H1 (cell line): ENCODE data around the gene PHTF1. TPM values are rescaled to one million over a fixed set of nuclear protein-coding genes. Genes with fewer than 3 reads are reported as not detected.
A peak's percentile ranks its signal among the peaks of the same experiment; 100 is the strongest.

Experiments used
- CTCF ChIA-PET: fragments of 300-600 bp; sonication (Branson Sonifier 250); formaldehyde crosslinking; loops from one replicate; lab custom pipeline; 2021; ENCODE audit not compliant: partially characterized antibody; lab: Charles Lee
- POLR2A ChIA-PET: fragments of 300-600 bp; sonication (Branson Sonifier 250); formaldehyde crosslinking; loops from one replicate; lab custom pipeline; 2021; ENCODE audit warnings: inconsistent platforms; ENCODE audit not compliant: partially characterized antibody; lab: Charles Lee
- DNase-seq, 2 experiments: peaks; one replicate each; pipeline versions ENCODE4 v3.0.0 to v3.0.0-alpha.2; 2010 to 2022; ENCODE audit warnings: low spot score in 2 of 2, low read depth in 1 of 2, mixed read lengths in 1 of 2
- FAIRE-seq: peaks from 2 replicates; lab custom pipeline; 2011; peaks lifted over from hg19 to GRCh38; lab: Jason Lieb, UNC
- H2AFZ ChIP-seq: 2 replicates; pipeline ENCODE4 v1.8.1; 2012; ENCODE audit warnings: low read length, inconsistent platforms
- H2AK5ac ChIP-seq: 2 replicates; pipeline ENCODE4 v1.6.1; 2013; ENCODE audit warnings: low read depth, low read length
- H2BK120ac ChIP-seq: replicated peaks from 2 replicates; pipeline ENCODE3; 2013; ENCODE audit warnings: low read depth, low read length, inconsistent platforms
- H2BK12ac ChIP-seq: 2 replicates; pipeline ENCODE4 v1.6.1; 2013; ENCODE audit warnings: low read depth, low read length
- H2BK15ac ChIP-seq: 2 replicates; pipeline ENCODE4 v1.6.1; 2013; ENCODE audit warnings: low read length
- H2BK20ac ChIP-seq: 2 replicates; pipeline ENCODE4 v1.6.1; 2013; ENCODE audit warnings: low read length
- H2BK5ac ChIP-seq: 2 replicates; pipeline ENCODE4 v1.6.1; 2013; ENCODE audit warnings: low read depth, low read length
- H3K14ac ChIP-seq: 2 replicates; pipeline ENCODE4 v1.6.1; 2013; ENCODE audit warnings: inconsistent platforms; ENCODE audit not compliant: insufficient read length
- H3K18ac ChIP-seq: 2 replicates; pipeline ENCODE4 v1.6.1; 2013; ENCODE audit warnings: low read length; ENCODE audit errors: extremely low read depth
- H3K23ac ChIP-seq: 2 replicates; pipeline ENCODE4 v1.6.1; 2013; ENCODE audit warnings: inconsistent platforms; ENCODE audit not compliant: insufficient read length
- H3K23me2 ChIP-seq: 2 replicates; pipeline ENCODE4 v1.6.1; 2013; ENCODE audit warnings: low read depth, low read length
- H3K27ac ChIP-seq: 2 replicates; pipeline ENCODE4 v1.6.1; 2011; ENCODE audit warnings: low read depth, low read length, inconsistent platforms
- H3K27me3 ChIP-seq, 4 experiments: replicated peaks in 1 of 4; 1 replicate in 1 of 4; 2 replicates in 3 of 4; pipeline versions ENCODE4 v1.6.1 to v1.8.1; 2011 to 2013; ENCODE audit warnings: low read length in 3 of 4, mild to moderate bottlenecking in 3 of 4, inconsistent platforms in 2 of 4, mixed read lengths in 2 of 4, moderate library complexity in 1 of 4; ENCODE audit not compliant: control insufficient read depth in 3 of 4, insufficient read depth in 3 of 4; ENCODE audit errors: extremely low read depth in 1 of 4
- H3K36me3 ChIP-seq, 4 experiments: 2 replicates each; pipeline versions ENCODE4 v1.6.1 to v1.8.1; 2011 to 2013; ENCODE audit warnings: mild to moderate bottlenecking in 4 of 4, low read length in 3 of 4, moderate library complexity in 2 of 4, control low read depth in 1 of 4, inconsistent platforms in 1 of 4; ENCODE audit not compliant: insufficient read depth in 4 of 4, control insufficient read depth in 2 of 4
- H3K4ac ChIP-seq: replicated peaks from 2 replicates; pipeline ENCODE3; 2013; ENCODE audit warnings: low read length, low read depth, mixed read lengths, inconsistent platforms; ENCODE audit not compliant: insufficient read length
- H3K4me1 ChIP-seq, 4 experiments: replicated peaks in 1 of 4; 1 replicate in 1 of 4; 2 replicates in 3 of 4; pipeline versions ENCODE4 v1.6.1 to v1.8.1; 2011 to 2013; ENCODE audit warnings: low read length in 3 of 4, inconsistent platforms in 2 of 4, mixed read lengths in 1 of 4; ENCODE audit not compliant: insufficient read depth in 4 of 4, control insufficient read depth in 3 of 4
- H3K4me2 ChIP-seq, 2 experiments: 2 replicates each; pipeline versions ENCODE4 v1.6.1 to v1.8.1; 2011 to 2013; ENCODE audit warnings: low read depth in 2 of 2, low read length in 2 of 2, control low read depth in 1 of 2, inconsistent platforms in 1 of 2, mild to moderate bottlenecking in 1 of 2; ENCODE audit not compliant: insufficient read depth in 1 of 2
- H3K4me3 ChIP-seq, 4 experiments: fragments of 200-600, 300-600 bp in 1 of 4; sonication (generic), shearing (Covaris generic), sonication (Bioruptor Twin) in 1 of 4; 2 replicates each; pipeline versions ENCODE4 v1.5.1 to v1.8.1; 2011 to 2016; ENCODE audit warnings: low read length in 4 of 4, low read depth in 3 of 4, control low read depth in 2 of 4, inconsistent platforms in 2 of 4, mild to moderate bottlenecking in 2 of 4, mixed read lengths in 1 of 4, moderate library complexity in 1 of 4; ENCODE audit not compliant: insufficient read depth in 2 of 4; ENCODE audit errors: extremely low read depth in 1 of 4
- H3K56ac ChIP-seq: replicated peaks from 2 replicates; pipeline ENCODE3; 2013; ENCODE audit warnings: low read depth, mild to moderate bottlenecking, mixed read lengths, low read length, inconsistent platforms; ENCODE audit not compliant: insufficient read length
- H3K79me1 ChIP-seq: 2 replicates; pipeline ENCODE4 v1.6.1; 2013; ENCODE audit warnings: low read depth, low read length, control low read depth
- H3K79me2 ChIP-seq, 2 experiments: 2 replicates each; pipeline versions ENCODE4 v1.6.1 to v1.8.1; 2012 to 2013; ENCODE audit warnings: low read length in 2 of 2, mild to moderate bottlenecking in 2 of 2, inconsistent platforms in 1 of 2; ENCODE audit not compliant: insufficient read depth in 2 of 2, control insufficient read depth in 1 of 2
- H3K9ac ChIP-seq, 4 experiments: replicated peaks in 1 of 4; 1 replicate in 1 of 4; 2 replicates in 3 of 4; pipeline versions ENCODE4 v1.6.1 to v1.8.1; 2011 to 2013; ENCODE audit warnings: low read depth in 3 of 4, low read length in 3 of 4, control low read depth in 2 of 4, mild to moderate bottlenecking in 2 of 4, moderate library complexity in 2 of 4, inconsistent platforms in 1 of 4; ENCODE audit errors: extremely low read depth in 1 of 4
- H3K9me3 ChIP-seq, 2 experiments: 2 replicates each; pipeline versions ENCODE4 v1.6.1 to v1.8.1; 2012 to 2013; ENCODE audit warnings: mild to moderate bottlenecking in 2 of 2, moderate library complexity in 2 of 2, control low read depth in 1 of 2, inconsistent platforms in 1 of 2, low read depth in 1 of 2, low read length in 1 of 2, mixed read lengths in 1 of 2; ENCODE audit not compliant: insufficient read depth in 2 of 2
- H4K20me1 ChIP-seq, 2 experiments: replicated peaks in 1 of 2; 2 replicates each; pipeline versions ENCODE3 to v1.8.1; 2011 to 2013; ENCODE audit warnings: inconsistent platforms in 2 of 2, low read length in 2 of 2, mild to moderate bottlenecking in 1 of 2; ENCODE audit not compliant: insufficient read depth in 2 of 2, control insufficient read depth in 1 of 2
- H4K5ac ChIP-seq: 2 replicates; pipeline ENCODE4 v1.6.1; 2013; ENCODE audit warnings: low read length, low read depth, mixed read lengths, inconsistent platforms; ENCODE audit not compliant: insufficient read length
- H4K8ac ChIP-seq: 2 replicates; pipeline ENCODE4 v1.8.0; 2013; ENCODE audit warnings: mild to moderate bottlenecking, moderate library complexity, low read length, inconsistent platforms; ENCODE audit not compliant: insufficient read depth; ENCODE audit errors: extremely low read depth
- H4K91ac ChIP-seq: replicated peaks from 2 replicates; pipeline ENCODE3; 2013; ENCODE audit warnings: low read length, mixed read lengths, inconsistent platforms; ENCODE audit not compliant: insufficient read length
- CTCF ChIP-seq, 3 experiments: IDR thresholded peaks; 1 replicate in 2 of 3; 2 replicates in 1 of 3; pipeline versions ENCODE4 v1.5.1 to v1.6.1; 2011; ENCODE audit warnings: low read length in 3 of 3, mild to moderate bottlenecking in 3 of 3, inconsistent platforms in 2 of 3, low read depth in 1 of 3, moderate library complexity in 1 of 3; ENCODE audit not compliant: insufficient read depth in 1 of 3; ENCODE audit errors: control extremely low read depth in 1 of 3
- POU5F1 ChIP-seq: IDR thresholded peaks from 2 replicates; pipeline ENCODE4 v1.6.1; 2011; ENCODE audit warnings: low read depth, mild to moderate bottlenecking, low read length, moderate library complexity
- WGBS, 2 experiments: shearing (Covaris generic) in 1 of 2; methylation state at CpG; one replicate each; pipeline versions ENCODE4 v1.1.6 to v1.1.7; 2013 to 2015; ENCODE audit warnings: low lambda C conversion rate in 2 of 2, mixed read lengths in 2 of 2, inconsistent platforms in 1 of 2, low coverage in 1 of 2, missing lambda C conversion rate in 1 of 2; ENCODE audit not compliant: insufficient replicate concordance in 2 of 2, insufficient coverage in 1 of 2, insufficient read length in 1 of 2; ENCODE audit errors: extremely low coverage in 1 of 2, missing lambda C conversion rate in 1 of 2; 5-methylcytosine and 5-hydroxymethylcytosine counted together
- polyA plus RNA-seq, 7 experiments: library from polyadenylated mRNA; depleted of rRNA in 3 of 7; stranded (reverse) in 5 of 7; unstranded in 2 of 7; fragments of >200 nt in 5 of 7; fragments of 200-250 nt in 2 of 7; gene quantifications; 1 replicate in 5 of 7; 2 replicates in 1 of 7; 4 replicates in 1 of 7; pipeline versions ENCODE4 v1.2.1 to v1.2.3, GENCODE V29; 2011 to 2013; ENCODE audit warnings: missing spikeins in 2 of 7, mixed read lengths in 2 of 7
- total RNA-seq: library from RNA; stranded (reverse); fragmentation: NEBNext Ultra II Directional; extraction: Animal tissue kit (Norgen Biotek cat#: 25700); gene quantifications from 2 replicates; pipeline ENCODE4 v1.2.1, GENCODE V29; 2021

Gene PHTF1
- total and polyA plus RNA-seq, 2 of the 8 experiments (the other 6 are each of a cell fraction or from before 2014, with no cell fraction given): 9.1 to 26.9 TPM

GRCh38 chr1:113768916-113769600 is 9.8 kb upstream of the PHTF1 start:
- no peak overlapping the region for H2BK120ac ChIP-seq
- no peak overlapping the region for H2BK15ac ChIP-seq
- no peak overlapping the region for H3K27ac ChIP-seq
- no peaks in the 10 kb centered on the region; the same call in 1 of the 2 replicates for H3K23me2 ChIP-seq
- no peak overlapping the region for H2BK5ac ChIP-seq
- peaks cover 0 to 10% (median 2%) of the 10 kb centered on the region in 4 experiments; a peak in 3 of 7 replicates for H3K4me1 ChIP-seq
- POLR2A ChIA-PET: interaction anchor here (2.0 kb wide), 1 partner anchor 10 kb away, joined by 13 read pairs; the partner anchor contains the start of gene PHTF1
- H3K56ac ChIP-seq: no peak overlapping the region
- H3K23ac ChIP-seq: no peak overlapping the region
- no peaks in the 10 kb centered on the region for H3K79me1 ChIP-seq
- FAIRE-seq (peak; percentile 69), DNase-seq (no peak)
- WGBS, 2 experiments: 24% methylated on average over 1 of the region's 1 CpG; no CpG with 5 or more reads in 1 of the 2 experiments
- H4K20me1 ChIP-seq: no peaks in the 10 kb centered on the region
- H3K18ac ChIP-seq: peak overlapping the region; percentile 64; the same call in 1 of the 2 replicates
- no peak overlapping the region for H3K9ac ChIP-seq
- H3K9me3 ChIP-seq: no peaks in the 10 kb centered on the region
- H4K5ac ChIP-seq: peak overlapping the region; percentile 39
- H3K4me2 ChIP-seq: peak overlapping the region in 1 of 2 experiments; percentile 18; a peak in 1 of 4 replicates
- peaks cover 0 to 1% (median 0%) of the 10 kb centered on the region in 4 experiments; a peak in 1 of 7 replicates for H3K27me3 ChIP-seq
- CTCF ChIA-PET: interaction anchor here (1.2 kb wide), 2 partner anchors 10 to 22 kb away, joined by 3 read pairs; no protein-coding TSS in a partner anchor
- H2BK20ac ChIP-seq: no peak overlapping the region
- no peak overlapping the region for H3K14ac ChIP-seq
- no peaks in the 10 kb centered on the region for H3K79me2 ChIP-seq
- H2AK5ac ChIP-seq: no peak overlapping the region
- no peak overlapping the region for H2AFZ ChIP-seq
- H4K8ac ChIP-seq: no peak overlapping the region
- TF ChIP-seq POU5F1 (0 out of 2 replicates have a peak, but pooled peaks have one; percentile 24), CTCF (IDR thresholded peaks at IDR 0.05; ENCODE audit: control extremely low read depth in 1 of 3, insufficient read depth in 1 of 3, low read depth in 1 of 3, low read length in 3 of 3) (no peak)
- peaks cover 0 to 18% (median 6%) of the 10 kb centered on the region in 4 experiments; a peak in 6 of 8 replicates for H3K36me3 ChIP-seq
- H3K4ac ChIP-seq: no peak overlapping the region
- no peak overlapping the region for H2BK12ac ChIP-seq
- H4K91ac ChIP-seq: no peak overlapping the region
- peak overlapping the region in 1 of 4 experiments; percentile 29; a peak in 1 of 8 replicates for H3K4me3 ChIP-seq
